K562 (cell line): Measurements from ENCODE around the gene SPATA2. TPM values are rescaled to one million over a fixed set of nuclear protein-coding genes. Genes with fewer than 3 reads are reported as not detected.

Source experiments
- SMC3 ChIP-seq: conservative IDR thresholded peaks from 2 replicates; pipeline ENCODE4 v1.6.1; 2011; ENCODE audit warnings: low read depth, low read length, improper control_type of control experiment; ENCODE audit not compliant: insufficient read depth
- STAG1 ChIP-seq: sonication (generic); formaldehyde crosslinking; IDR thresholded peaks from 2 replicates; pipeline ENCODE4 v1.5.0; 2020; ENCODE audit warnings: missing genetic modification reagents, borderline replicate concordance
- ZNF232 ChIP-seq: sonication (generic); formaldehyde crosslinking; IDR thresholded peaks from 2 replicates; pipeline ENCODE4 v1.8.0; 2022; ENCODE audit warnings: mild to moderate bottlenecking, missing genetic modification reagents
- polyA plus RNA-seq, 8 experiments: library from polyadenylated mRNA; depleted of rRNA in 4 of 8; stranded (reverse) in 5 of 8; unstranded in 3 of 8; fragments of >200 nt; fragmentation: Nextera tagmentation in 2 of 8; fragmentation: Illumina TruSeq in 1 of 8; extraction: Ambion mirVana in 2 of 8; extraction: Trizol in 1 of 8; gene quantifications; 2 replicates each; pipeline versions ENCODE4 v1.2.1 to v1.2.3, GENCODE V29; 2011 to 2014; ENCODE audit warnings: inconsistent platforms in 1 of 8, missing spikeins in 1 of 8
- total RNA-seq, 7 experiments: library from RNA; depleted of rRNA in 6 of 7; stranded (reverse); fragments of >200 nt in 6 of 7; fragmentation: Illumina TruSeq in 2 of 7; extraction: Trizol in 2 of 7; gene quantifications; 2 replicates each; pipeline versions ENCODE4 v1.2.1 to v1.2.3, GENCODE V29; 2011 to 2021; ENCODE audit warnings: low replicate concordance in 1 of 7
- TF ChIP-seq, protein P1 (sequence below): sonication (generic); formaldehyde crosslinking; IDR thresholded peaks from 2 replicates; pipeline ENCODE4 v1.8.0; 2022; ENCODE audit warnings: missing genetic modification reagents, mild to moderate bottlenecking, moderate library complexity, borderline replicate concordance
- TF ChIP-seq, protein P2 (sequence below): IDR thresholded peaks from 2 replicates; pipeline ENCODE4 v1.6.1; 2011; ENCODE audit warnings: borderline replicate concordance, low read depth, mild to moderate bottlenecking, moderate library complexity, low read length; ENCODE audit not compliant: insufficient read depth, poor library complexity, severe bottlenecking
- TF ChIP-seq, protein P3 (sequence below), 3 experiments: IDR thresholded peaks in 2 of 3; conservative IDR thresholded peaks in 1 of 3; 2 replicates each; pipeline ENCODE4 v1.5.1; 2011 to 2012; ENCODE audit warnings: low read length in 3 of 3, mild to moderate bottlenecking in 3 of 3, control low read depth in 2 of 3, improper control_type of control experiment in 1 of 3, inconsistent platforms in 1 of 3, low read depth in 1 of 3, mixed read lengths in 1 of 3, moderate library complexity in 1 of 3; ENCODE audit not compliant: insufficient read depth in 2 of 3
- TF ChIP-seq, protein P4 (sequence below), 2 experiments: fragments of 450-650 bp; formaldehyde crosslinking in 1 of 2; IDR thresholded peaks; 2 replicates each; pipeline versions ENCODE4 v1.4.0 to v1.6.1; 2014 to 2020; ENCODE audit warnings: mild to moderate bottlenecking in 2 of 2, borderline replicate concordance in 1 of 2, low read depth in 1 of 2

Gene SPATA2
- total and polyA plus RNA-seq, 9 of the 15 experiments (the other 6 are each of a cell fraction or from before 2014, with no cell fraction given) = 0.46 to 8.2 (median 2.7) TPM

DNA sequence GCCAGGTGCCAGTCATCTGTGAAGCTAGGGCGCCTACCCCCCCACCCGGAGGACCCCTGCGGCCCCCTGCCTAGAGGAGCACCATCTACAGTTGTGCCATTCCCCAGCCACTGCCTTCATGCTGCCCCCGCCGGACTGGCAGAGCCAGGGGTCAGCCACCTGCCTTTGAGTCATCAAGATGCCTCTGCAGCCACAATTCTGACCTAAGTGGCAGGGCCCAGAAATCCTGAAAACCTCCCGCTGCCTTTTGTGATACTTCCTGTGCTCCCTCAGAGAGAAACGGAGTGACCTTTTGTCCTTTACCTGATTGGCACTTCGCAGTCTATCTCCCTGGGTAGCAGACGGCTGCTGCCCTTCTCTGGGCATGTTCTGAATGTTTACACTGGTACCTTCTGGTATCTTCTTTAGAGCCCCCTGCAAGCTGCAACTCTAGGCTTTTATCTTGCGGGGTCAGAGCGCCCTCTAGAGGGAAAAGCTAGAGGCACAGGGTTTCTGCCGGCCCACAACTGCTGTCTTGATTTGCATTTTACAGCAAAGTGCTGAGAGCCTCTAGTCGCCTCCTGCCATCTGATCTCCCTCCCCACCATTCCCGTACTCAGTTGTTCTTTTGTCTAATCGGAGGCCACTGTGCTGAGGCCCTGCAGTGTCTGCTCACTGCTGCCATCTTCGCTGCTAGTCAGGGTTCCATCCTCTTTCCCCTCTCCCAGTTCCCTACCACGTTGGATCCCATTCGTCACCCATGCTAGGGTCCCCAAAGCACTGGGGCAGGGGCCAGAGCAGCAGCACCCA lies 26.9 kb downstream of the SPATA2 start (continued):
- TF ChIP-seq, protein P1, sequence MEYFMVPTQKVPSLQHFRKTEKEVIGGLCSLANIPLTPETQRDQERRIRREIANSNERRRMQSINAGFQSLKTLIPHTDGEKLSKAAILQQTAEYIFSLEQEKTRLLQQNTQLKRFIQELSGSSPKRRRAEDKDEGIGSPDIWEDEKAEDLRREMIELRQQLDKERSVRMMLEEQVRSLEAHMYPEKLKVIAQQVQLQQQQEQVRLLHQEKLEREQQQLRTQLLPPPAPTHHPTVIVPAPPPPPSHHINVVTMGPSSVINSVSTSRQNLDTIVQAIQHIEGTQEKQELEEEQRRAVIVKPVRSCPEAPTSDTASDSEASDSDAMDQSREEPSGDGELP = 0 out of 2 replicates have a peak, but pooled peaks have one; percentile 20
- TF ChIP-seq, protein P2, sequence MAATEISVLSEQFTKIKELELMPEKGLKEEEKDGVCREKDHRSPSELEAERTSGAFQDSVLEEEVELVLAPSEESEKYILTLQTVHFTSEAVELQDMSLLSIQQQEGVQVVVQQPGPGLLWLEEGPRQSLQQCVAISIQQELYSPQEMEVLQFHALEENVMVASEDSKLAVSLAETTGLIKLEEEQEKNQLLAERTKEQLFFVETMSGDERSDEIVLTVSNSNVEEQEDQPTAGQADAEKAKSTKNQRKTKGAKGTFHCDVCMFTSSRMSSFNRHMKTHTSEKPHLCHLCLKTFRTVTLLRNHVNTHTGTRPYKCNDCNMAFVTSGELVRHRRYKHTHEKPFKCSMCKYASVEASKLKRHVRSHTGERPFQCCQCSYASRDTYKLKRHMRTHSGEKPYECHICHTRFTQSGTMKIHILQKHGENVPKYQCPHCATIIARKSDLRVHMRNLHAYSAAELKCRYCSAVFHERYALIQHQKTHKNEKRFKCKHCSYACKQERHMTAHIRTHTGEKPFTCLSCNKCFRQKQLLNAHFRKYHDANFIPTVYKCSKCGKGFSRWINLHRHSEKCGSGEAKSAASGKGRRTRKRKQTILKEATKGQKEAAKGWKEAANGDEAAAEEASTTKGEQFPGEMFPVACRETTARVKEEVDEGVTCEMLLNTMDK = peak; percentile 70
- TF ChIP-seq, protein P3, sequence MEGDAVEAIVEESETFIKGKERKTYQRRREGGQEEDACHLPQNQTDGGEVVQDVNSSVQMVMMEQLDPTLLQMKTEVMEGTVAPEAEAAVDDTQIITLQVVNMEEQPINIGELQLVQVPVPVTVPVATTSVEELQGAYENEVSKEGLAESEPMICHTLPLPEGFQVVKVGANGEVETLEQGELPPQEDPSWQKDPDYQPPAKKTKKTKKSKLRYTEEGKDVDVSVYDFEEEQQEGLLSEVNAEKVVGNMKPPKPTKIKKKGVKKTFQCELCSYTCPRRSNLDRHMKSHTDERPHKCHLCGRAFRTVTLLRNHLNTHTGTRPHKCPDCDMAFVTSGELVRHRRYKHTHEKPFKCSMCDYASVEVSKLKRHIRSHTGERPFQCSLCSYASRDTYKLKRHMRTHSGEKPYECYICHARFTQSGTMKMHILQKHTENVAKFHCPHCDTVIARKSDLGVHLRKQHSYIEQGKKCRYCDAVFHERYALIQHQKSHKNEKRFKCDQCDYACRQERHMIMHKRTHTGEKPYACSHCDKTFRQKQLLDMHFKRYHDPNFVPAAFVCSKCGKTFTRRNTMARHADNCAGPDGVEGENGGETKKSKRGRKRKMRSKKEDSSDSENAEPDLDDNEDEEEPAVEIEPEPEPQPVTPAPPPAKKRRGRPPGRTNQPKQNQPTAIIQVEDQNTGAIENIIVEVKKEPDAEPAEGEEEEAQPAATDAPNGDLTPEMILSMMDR (IDR thresholded peaks at IDR 0.05 in 2 of 3, conservative IDR thresholded peaks at IDR 0.05 in 1 of 3; ENCODE audit: insufficient read depth in 2 of 3, low read depth in 1 of 3, low read length in 3 of 3) = peak; percentile 87 to 90 (median 87)
- TF ChIP-seq STAG1 (CRISPR knock-in tag) (peak; percentile 88), SMC3 (peak; percentile 82), ZNF232 (CRISPR knock-in tag) (0 out of 2 replicates have a peak, but pooled peaks have one; percentile 84)
- TF ChIP-seq, protein P4, sequence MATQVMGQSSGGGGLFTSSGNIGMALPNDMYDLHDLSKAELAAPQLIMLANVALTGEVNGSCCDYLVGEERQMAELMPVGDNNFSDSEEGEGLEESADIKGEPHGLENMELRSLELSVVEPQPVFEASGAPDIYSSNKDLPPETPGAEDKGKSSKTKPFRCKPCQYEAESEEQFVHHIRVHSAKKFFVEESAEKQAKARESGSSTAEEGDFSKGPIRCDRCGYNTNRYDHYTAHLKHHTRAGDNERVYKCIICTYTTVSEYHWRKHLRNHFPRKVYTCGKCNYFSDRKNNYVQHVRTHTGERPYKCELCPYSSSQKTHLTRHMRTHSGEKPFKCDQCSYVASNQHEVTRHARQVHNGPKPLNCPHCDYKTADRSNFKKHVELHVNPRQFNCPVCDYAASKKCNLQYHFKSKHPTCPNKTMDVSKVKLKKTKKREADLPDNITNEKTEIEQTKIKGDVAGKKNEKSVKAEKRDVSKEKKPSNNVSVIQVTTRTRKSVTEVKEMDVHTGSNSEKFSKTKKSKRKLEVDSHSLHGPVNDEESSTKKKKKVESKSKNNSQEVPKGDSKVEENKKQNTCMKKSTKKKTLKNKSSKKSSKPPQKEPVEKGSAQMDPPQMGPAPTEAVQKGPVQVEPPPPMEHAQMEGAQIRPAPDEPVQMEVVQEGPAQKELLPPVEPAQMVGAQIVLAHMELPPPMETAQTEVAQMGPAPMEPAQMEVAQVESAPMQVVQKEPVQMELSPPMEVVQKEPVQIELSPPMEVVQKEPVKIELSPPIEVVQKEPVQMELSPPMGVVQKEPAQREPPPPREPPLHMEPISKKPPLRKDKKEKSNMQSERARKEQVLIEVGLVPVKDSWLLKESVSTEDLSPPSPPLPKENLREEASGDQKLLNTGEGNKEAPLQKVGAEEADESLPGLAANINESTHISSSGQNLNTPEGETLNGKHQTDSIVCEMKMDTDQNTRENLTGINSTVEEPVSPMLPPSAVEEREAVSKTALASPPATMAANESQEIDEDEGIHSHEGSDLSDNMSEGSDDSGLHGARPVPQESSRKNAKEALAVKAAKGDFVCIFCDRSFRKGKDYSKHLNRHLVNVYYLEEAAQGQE (IDR thresholded peaks at IDR 0.05; ENCODE audit: borderline replicate concordance) = peak; percentile 74
- TF ChIP-seq, protein P4 (CRISPR knock-in tag; IDR thresholded peaks at IDR 0.05; ENCODE audit: low read depth) = no peak
- TF ChIP-seq, all 486 proteins: peak for 13
